Right lobe of liver (tissue), 4 donors: ENCODE results near the gene MTHFD1L.

Experiments
- CTCF ChIP-seq, 4 donors: fragments of 200-600 bp in 3 of 4; fragments of 450-650 bp in 1 of 4; IDR thresholded peaks; one replicate each; pipeline versions ENCODE4 v1.5.1 to v1.8.0; 2016 to 2022; ENCODE audit warnings: antibody characterized with exemption in 4 of 4, mild to moderate bottlenecking in 2 of 4
- POLR2A ChIP-seq: fragments of 450-650 bp; IDR thresholded peaks from one replicate; pipeline ENCODE4 v1.6.1; 2017; ENCODE audit warnings: antibody characterized with exemption, mild to moderate bottlenecking
- donor health status: DM: no; HTN: no; CAD: no.
- donor health status: DM: no; HTN: no; CAD: no.
- donor health status: DM: no; HTN: yes; CAD: no.

GRCh38 chr6:151026041-151026663 lies 160.7 kb downstream of the MTHFD1L start:
- TF ChIP-seq POLR2A (no peak), CTCF (IDR thresholded peaks at IDR 0.05) (no peak)
